Midbrain (tissue), 1 donor: ENCODE measurements around the gene RERE.
A peak's percentile ranks its signal among the peaks of the same experiment; 100 is the strongest.
"Not testable (repeated sequence)": the region's sequence is repeated elsewhere in the genome, so short reads cannot be mapped to it uniquely, and the experiment has no call there.

Source experiments
- DNase-seq: peaks from one replicate; lab custom pipeline; 2025; lab: John Stamatoyannopoulos, UW

RERE gene

DNA sequence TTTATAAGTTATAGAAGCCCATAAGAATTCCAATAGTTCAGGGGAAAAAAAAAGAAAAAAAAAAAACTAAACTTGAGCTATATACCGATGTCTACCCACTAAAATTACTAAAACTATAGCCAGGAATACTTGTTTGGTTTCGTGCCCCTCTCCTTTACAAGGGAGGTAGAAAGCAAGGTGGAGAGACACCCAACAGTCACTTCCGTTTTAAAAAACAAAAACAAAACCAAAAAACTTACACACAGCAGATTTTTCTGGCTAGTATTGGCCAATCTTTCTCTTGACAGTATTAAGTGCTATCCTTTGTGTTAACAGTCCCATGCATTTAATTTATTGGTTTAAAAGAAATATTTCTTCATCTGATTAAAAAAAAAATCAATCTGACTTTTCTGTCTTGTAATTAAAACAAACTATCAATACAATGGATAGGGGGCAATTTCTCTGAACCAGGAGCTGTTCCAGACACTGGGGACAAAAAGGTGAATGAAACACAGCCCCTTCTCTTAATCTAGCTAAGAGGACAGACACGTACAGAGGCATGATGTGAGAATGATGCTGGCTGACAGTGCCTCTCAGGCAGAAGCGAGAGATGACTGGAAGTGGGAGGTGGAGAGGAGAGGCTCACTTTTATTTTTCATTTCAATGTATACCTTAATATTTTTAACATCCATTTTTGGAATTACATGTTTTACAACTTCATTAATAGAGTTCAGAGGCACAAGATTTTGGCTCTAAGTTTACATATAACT, 214.8 kb downstream of the RERE start:
- DNase-seq: no peak

DNA sequence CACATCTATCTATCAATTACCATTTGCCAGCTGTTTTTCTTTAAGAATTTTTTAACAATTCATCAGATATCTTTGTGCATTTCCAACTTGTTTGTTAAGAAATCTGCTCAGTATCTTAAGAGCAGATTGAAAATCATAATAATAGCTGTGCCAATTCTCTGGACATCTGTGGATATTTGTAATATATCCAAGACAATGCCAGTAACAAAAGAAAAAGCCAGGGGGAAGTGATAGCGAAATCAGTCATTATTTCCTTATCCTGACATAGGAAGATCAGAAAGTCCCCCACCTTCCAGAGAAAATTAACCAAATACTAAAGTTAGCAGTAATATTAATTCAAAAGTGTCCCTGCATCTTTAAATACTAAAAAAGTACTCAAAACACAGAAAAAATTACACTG, 217.1 kb downstream of the RERE start:
- no peak for DNase-seq

DNA sequence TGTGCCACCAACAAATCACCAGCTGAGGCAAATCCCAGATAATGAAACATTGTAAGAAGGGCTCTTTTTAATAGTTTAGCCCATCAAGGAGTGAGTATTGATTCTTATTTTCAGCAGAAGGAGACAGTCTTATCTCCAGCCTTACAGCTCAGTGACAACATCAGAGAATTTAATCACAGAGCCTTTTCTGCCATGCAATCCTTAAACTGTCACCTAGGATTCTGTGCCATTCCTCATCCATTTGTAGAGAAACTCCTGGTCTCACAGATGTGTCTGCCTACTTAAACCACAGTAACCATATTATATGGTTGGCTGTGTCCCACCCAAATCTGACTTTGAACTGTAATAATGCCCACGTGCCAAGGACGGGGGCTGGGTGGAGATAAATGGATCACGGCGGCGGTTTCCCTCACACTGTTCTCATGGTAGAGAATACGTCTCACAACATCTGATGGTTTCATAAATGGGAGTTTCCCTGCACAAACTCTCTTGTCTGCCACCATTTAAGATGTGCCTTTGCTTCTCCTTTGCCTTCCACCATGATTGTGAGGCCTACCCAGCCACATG, 217.7 kb downstream of the RERE start:
- peak; percentile 19 for DNase-seq

DNA sequence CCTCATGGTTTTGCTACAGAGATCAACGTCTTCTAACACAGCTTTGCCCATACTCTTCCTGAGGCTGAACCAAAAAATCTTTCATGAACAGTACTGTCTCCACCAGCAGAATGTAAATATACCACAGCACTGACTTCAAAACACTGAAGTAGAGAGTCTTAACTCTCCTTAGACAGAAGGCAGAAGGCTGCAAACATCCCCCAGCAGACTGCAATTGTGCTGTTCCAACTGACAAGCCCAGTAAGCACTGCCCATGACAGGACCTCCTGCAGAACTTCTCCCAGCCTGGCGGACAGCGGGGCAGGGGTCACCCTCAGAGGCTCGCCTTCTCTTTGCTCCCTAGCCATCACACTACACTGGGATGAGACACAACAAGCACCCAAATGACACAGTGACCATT, 218.7 kb downstream of the RERE start:
- peak; percentile 46 for DNase-seq

DNA sequence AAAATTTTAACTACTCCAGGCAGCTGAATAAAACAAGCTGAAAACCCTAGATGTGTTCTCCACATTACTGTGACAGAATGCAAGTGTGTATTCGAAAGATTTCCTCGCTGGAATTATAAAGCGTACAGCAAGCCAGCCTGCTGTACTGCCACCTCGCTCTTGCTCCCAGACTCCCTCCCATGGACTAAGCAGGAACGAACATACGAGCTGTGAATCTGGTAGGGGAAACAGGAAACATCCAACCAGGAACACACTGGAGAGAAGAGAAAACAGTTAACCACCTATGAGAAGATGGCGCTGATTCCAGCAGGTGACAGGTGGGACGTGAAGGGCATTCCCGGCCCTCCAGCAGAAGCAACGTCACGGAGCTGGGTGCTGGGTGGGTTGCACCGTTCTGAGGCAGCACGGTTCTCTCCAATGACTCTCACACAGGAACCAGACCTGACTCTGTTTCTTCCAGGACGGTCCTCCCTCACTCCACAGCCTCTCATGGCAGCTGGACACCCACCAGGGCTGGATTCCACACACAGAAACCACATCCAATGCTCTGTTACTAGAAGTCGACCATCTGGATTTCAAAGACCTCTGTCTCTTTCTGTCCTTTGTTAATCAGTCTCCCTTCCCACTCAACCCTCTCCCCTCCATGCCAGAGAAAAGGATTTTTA, 219.2 kb downstream of the RERE start:
- DNase-seq: peak; percentile 48

DNA sequence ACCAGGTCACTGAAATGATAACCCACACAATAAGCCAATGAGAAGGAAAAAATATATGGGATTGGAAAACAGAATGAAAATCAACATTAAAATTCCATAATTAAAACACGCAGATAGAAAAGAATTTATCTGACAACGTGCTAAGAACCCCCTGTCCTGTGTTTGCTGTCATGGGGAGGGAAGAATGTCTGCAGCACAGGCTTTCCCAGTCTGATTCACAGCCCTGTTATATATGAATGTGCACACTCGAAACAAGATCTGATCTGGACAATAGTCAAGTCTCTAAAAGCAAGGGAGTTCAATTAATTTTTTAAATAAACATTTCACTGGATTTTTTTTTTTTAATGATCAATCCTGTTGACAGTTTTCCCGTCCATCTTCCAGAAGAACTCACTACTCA, 220.0 kb downstream of the RERE start:
- DNase-seq: no peak

DNA sequence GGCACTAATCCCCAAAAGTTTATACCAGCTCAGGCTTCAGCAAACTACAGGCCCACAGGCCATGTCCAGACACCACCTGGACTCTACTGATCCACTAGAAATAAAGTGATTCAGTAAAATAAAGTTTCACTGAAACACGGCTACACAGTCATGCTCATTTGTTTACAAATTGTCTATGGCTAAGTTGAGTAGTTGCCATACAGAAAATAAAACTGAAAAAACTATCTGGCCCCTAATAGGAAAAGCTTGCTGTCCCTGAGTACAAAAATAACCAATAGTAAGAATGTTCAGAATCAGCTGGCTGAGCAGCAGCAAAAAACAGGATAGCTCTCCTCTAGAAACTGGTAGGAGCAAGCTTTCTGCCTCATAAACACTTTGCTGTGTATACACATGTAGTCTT, 221.5 kb downstream of the RERE start:
- DNase-seq: no peak

DNA sequence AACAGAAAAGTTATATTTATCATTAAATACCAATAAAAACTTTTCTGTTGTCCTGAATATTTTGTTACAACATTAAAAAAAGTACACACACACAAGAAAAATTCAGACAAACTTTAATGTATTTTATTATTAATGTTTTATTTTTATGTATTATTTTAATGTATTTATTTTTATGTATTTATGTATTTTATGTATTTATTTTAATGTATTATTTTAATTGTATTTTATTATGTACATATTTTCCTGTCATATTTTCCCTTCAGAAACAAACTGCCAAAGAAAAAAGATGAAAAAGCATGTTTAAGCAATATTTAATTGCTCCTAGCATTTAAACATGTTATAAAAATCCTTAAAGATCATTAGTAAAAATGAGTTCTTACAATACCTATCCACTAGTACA, 222.1 kb downstream of the RERE start:
- no peak for DNase-seq

DNA sequence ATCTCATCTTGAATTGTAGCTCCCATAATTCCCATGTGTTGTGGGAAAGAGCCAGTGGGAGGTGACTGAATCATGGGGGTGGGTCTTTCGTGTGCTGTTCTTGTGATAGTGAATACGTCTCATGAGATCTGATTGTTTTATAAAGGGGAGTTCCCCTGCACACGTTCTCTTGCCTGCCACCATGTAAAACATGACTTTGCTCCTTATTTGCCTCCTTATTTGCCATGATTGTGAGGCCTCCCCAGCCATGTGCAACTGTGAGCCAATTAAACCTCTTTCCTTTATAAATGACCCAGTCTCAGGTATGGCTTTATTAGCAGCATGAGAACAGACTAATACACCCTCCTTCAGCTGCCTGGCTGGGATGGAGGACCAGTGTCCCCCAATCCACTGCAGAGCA, 224.1 kb downstream of the RERE start:
- not testable (repeated sequence) for DNase-seq

DNA sequence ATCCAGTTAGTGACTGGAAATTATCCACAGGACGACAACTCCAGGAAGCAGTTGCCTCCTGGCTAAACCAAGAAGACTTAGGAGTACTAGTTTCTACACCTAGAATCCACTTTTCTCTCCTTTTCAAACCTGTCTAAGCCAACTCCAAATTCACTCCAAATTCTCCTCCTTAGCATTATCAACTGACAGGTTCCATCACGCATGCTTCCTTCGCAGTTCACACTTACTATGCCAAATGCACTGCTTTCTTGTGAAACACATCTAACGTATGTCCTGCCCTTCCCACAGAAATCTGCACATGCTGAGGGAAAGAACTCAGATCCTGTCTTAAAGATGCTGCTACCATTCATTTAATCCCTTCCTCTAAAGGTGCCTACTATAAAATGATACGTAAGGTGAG, 225.9 kb downstream of the RERE start:
- DNase-seq: no peak

DNA sequence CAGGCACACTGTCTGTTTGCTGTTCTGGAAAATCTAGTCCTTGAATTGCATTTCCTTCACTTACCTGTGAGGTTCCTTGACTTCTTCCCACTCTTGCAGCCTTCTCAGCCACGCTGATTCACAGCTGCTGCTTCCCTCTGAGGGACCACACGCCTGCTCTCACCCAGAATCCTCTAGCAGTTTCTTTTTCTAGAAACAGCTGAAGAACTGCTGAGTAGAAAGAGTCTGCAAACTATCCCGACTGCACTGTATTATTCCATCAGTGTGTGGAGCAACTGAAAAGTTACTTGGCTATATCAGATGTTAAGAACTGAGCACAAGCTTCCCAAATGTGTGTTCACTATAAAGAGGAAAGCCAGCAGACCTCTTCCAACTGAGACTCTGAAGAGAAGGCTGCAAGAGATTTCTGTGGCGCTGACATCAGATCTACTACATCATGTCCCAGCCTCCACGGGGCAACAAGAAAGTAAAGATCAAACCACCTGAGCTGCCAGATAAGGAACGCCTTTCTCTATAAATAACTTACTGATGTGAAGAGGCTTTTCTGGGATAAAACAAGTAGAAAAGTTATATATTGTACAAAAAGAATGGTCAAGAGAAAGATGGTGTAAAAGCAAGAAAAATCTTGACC, 226.6 kb downstream of the RERE start:
- DNase-seq: no peak

DNA sequence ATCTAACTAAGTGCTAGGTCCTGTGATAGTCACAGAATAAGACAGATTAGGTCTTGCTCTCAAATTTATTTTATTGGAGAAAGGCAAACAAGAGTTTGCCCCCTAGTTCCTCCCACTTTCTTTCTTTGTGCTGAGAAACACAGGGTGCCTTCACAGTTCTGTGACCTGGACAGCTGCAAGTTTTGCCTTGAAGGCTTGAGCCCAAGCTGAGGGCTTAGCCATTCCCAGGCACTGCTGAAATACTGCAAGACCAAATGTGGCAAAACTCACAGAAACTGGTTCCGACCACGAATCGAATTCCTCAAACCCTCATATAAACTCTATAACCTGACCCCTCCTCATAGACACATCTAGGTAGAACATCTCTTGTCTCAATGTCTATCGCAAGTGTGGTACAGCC, 227.9 kb downstream of the RERE start:
- DNase-seq: no peak

DNA sequence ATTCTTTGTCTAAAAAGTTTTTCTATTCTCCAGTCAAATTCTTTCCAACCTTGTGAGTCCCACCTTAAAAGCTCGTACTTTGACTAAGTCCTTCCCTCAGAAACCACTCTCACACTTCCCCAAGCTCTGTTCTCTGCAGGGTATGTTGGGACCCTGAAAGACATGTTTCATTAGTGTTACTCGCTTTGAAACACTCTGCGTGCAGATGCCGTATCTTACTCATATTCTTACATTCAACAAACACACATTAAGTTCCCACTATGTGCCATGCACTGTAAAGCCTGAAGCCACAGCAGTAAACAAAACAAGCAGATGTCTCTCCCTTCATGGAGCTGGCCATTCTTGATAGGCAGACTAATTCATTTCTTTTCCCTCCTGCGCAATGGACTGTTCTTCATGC, 229.7 kb downstream of the RERE start:
- no peak for DNase-seq

DNA sequence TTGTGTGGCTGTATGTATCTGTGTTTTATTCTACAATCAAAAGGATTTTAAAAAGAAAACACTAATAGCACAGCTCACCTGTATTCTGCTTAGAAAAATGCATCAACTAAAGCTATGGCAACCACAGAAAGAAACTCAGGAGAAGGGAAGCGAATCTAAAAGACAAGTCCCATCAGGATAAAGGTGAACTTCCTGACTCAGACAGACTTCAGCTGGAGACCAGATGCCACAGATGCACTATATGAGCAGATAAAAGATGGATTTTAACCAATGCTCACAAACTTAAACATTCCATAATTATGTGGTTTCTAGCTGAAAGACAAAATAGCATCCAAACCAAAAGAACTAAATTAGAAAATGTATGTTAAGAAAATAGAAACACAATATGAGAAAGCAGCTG, 231.0 kb downstream of the RERE start:
- no peak for DNase-seq

DNA sequence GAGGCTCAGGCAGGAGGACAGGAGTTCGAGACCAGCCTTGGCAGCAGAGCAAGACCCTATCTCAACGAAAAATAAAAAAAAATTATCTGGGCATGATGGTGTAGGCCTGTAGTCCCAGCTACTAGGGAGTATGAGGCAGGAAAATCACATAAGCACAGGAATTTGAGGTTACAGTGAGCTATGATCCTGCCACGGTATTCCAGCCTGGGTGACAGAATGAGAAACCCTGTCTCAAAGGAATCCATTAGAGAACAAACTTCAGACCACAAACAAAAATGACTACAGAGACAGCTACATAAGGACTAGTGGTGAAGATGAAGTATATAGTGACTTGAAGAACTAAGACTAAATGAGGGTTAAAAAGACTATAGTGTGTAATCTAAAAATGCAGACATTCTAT, 233.1 kb downstream of the RERE start:
- DNase-seq: no peak

DNA sequence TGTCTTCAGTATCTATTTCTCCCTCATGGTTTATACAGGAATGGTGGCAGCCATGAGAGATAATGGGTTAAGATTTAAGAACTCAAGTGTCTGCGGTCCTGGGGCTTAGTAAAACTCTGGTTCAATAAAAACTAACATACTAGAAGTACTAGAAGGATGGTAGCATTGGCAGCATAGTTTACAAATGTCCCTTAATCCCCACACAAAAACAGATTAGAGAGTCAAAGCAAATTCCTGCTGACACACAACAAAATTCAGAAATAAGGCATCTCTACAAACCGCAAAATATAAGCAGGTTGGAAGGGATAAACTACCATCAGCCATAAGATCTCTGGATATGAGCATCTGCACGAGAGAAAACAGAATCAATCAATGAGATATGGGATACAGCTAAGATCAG, 234.4 kb downstream of the RERE start:
- DNase-seq: no peak

DNA sequence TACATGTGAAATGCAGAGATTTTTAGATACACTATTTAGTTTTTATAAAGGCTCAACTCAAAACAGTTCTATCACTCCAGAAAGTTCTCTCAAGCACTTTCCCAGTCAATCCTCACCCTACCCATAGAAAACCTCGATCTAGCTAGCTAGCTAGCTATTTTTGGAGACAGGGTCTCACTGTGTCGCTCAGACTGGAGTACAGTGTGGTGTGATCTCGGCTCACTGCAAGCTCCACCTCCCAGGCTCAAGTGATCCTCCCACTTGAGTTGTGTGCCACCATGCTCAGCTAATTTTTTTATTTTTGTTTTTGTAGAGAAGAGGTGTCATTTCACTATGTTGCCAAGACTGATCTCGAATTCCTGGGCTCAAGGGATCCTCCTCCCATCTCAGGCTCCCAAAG, 236.9 kb downstream of the RERE start:
- DNase-seq: no peak

DNA sequence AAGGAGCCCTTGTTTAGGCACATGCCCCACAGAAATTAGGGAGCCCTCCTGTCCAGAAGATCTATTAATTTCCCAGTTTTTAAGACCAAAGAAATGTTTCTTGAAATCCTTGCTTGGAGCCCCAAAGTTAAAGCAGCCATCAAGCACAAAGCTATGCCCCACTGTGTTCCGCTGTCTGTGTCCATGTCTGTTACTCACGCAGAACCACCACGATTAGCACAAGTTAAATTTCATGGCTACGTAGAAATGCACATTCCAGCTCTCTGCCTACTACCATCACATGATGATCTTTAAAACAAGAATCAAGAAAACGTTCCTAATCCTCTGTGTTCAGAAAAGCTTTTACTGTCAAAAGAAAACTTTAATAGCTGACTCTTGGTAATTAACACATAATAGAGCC, 238.5 kb downstream of the RERE start:
- no peak for DNase-seq

DNA sequence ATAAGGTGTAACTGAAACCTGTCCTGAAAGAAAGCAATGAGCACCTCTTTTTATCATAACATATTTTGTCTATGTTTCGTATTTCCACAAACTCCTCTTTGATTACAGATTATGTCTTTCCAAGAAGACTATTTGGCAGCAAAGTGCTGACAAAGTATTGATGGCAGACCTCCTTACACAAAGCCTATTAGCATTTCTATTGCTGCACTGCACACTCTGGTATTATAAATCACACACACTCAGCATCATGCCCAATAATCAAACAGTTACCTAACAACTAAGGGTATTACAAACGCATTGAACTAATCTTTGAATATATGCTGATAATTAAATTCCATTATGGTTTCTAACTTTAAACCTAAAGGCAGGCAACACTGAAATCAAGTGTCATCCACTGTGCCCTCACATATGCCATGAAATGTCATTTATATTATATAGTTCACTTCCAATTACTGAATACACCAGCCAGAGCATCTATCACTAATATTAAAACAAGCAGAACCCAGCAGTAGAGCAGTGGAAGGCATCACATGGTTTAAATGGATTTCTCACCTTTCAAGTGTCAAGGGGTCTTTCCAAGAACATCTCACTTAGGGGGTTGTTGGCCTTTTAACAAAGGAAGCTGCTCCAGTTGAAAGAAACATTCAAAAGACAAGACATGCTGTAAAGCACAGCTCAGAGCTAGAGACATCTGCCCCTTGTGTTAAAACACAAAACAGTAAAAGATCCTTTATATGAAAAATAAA, 239.1 kb downstream of the RERE start:
- no peak for DNase-seq

DNA sequence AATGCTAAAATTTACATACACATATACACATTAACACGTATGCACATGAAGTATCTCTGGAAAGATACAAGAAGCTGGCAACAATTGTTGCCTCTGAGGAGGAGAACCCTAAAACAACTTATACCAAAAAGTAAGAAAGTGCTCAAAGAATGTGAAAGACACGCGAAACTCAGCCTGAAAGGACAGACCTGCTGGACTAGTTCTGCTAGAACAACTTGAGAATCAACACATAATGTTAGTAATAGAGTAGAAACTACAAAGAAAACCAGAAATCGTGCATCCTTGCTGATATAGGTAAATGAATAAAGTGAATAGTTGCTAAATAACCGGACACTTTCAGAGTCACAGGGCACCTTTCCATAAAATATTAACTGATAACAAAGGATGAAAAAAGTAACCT, 242.5 kb downstream of the RERE start:
- DNase-seq: no peak

DNA sequence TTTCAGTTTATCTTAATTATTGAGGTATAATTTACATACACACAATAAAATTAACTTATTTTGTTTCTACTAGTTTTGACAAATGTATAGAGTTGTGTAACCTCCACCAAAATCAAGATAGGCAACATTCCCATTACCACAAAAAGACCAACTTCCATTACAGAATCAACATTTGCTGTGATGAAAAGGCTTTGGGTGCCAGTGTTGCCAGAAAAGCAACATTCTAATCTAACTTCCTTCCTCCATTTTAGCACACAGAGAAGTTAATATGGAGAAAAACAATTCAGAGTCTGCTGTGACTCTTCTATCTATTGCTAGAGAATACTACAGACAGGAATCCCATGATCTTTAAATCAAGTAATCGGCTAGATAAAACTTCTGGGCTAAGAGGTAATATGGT, 245.3 kb downstream of the RERE start:
- DNase-seq: no peak

DNA sequence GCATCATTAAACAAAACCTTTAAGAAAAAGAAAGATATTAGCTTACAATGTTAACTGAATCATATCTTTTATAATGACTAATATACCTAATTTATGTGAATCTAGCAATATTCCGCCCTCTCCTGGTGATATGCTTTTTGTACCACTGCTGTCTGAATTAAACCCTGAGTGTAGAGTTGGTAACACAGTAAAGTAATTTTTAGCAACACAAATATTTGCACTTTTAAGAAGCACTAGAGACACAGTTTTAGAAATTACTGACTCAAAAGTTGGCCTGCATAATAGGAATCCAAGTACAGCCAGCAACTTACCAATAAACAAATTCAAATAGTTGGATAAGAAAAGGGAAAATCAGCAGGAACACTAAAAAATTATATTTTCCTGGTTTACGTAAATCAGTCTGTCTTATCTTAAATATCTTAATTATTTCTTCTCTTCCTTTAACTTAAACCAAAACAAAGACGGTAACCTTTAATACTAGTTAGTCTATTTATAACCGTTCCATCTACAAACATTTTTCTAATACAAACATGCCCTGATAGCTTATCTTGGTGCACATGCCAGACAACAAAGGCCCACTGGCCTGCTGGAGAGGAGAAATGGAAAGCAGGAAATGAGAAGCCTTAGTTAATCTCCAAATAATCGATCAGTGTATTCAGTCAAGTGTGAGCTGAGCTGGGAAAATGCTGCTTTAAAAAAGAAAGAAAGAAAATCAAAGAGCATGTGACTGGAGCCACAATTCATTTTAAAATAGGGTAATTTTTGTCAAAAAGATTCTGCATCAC, 246.0 kb downstream of the RERE start:
- DNase-seq: no peak
